ENCODE results near the gene CYP27C1.

CYP27C1 gene

GRCh38 chr2:127146820-127147502, 73.1 kb downstream of the CYP27C1 start:
- no peak overlapping the region for H3K4me3 ChIP-seq (ENCODE audit: low read depth, low read length)
- DNase-seq (ENCODE audit: low read depth): no peak
- no peak for TF ChIP-seq CTCF (IDR thresholded peaks at IDR 0.05; ENCODE audit: insufficient read depth, low read depth, low read length, missing control alignments)

DNA sequence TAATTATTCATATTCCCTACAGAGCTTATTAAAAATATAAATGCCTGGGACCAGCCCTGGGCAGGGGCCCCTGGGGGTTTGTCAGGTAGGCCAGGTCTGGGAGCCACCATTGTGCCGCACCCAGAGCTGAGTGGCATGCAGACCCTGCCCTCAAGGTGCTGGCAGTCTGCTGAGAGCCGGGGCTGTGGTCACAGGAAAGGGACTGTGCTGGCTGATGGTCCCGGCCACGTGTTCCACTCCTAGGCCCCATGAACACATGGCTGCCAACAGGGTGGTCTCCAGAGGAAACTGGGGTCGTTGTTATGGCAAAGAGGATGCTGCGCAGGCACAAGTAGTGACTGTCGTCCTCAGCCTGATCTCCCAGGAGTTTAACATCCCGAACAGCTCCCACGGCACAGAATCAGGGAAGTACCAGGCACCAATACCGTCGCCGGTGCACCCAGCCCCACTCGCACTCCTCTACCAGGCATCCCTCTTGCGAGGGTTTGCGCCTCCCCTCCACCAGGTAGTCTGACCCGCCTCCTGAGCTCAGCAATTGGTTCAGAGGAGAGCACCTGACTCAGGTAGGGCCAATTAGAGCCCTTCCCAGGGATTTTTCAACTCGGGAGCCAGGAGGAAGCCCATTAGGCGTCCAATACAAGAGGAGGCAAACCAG, 73.9 kb downstream of the CYP27C1 start:
- TF ChIP-seq CTCF (IDR thresholded peaks at IDR 0.05; ENCODE audit: insufficient read depth, low read depth, low read length, missing control alignments): no peak
- H3K4me3 ChIP-seq (ENCODE audit: low read depth, low read length): no peak overlapping the region
- DNase-seq (ENCODE audit: low read depth): no peak

DNA sequence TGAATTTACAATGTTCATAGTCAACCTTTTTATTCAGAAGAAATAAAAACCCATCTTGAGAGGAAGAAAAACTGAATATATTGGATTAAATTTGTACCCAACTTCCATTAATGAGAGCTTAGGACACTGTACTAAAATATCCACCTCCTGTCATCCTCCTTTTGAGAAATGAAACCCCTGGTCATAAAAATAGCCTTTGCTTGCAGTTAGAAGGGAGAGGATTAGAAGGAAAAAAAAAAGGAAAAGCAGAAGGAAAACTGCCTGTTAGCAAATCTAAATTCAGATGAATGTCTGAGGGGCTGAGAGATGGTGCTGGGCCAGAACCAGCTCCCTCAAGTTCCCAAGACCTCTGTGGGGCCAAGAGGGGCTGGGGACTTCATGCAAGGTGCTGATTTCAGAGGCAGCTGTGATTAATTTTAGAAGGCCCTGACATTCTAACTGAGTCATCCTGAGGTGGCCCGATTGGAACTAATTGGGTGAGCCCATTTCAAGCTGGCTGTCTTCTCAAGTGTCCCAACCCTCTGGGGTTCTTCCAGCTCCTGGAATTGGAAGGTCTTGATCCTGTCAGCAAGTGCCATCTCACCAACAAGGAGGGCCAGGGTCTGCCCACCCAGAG, 74.7 kb downstream of the CYP27C1 start:
- H3K4me3 ChIP-seq (ENCODE audit: low read depth, low read length): no peak overlapping the region
- DNase-seq (ENCODE audit: low read depth): no peak
- TF ChIP-seq CTCF (IDR thresholded peaks at IDR 0.05; ENCODE audit: insufficient read depth, low read depth, low read length, missing control alignments): no peak

GRCh38 chr2:127143841-127144782, 76.0 kb downstream of the CYP27C1 start:
- no peak for TF ChIP-seq CTCF (IDR thresholded peaks at IDR 0.05; ENCODE audit: insufficient read depth, low read depth, low read length, missing control alignments)
- no peak overlapping the region for H3K4me3 ChIP-seq (ENCODE audit: low read depth, low read length)
- no peak for DNase-seq (ENCODE audit: low read depth)

DNA sequence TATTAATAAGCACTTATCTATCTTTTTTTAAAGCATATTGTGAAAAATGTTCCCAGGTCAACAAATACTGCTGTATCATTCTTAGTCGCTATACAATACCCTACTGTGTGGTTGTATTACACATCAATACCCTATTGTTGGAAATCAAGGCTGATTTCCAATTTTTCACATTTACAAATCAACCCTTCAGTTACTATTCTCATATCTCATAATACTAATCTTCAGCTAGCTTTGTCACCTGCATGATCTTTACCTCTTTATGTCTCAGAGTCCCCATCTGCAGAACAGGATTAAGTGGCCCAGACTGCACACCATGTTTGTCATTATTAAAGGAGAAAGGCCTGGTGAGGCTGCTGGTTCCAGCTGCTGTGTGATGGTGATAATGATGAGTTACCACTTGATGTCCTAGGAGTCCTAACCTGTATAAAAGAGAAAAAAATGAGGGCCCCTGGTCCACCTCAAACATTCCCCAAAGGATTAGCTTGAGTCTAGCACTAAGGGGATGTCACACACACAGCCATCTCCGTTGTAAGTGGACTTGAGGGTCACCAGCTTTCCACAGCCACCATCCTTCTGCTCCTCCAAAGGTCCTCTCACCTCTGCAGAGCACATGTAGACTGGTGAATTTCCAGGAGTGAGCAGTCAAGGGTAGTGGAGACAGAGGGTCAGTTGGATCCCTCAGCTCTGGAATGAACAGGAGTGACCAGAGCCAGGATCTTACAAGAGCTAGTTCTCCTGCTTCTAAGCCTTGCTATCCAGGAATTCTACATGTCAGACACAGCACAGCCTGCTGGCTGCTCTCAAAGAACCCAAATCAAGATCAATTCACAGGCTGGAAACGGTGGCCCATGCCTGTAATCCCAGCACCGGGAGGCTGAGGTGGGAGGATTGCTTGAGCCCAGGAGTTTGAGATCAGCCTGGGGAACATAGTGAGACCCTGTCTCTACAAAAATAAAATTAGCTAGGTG, 77.2 kb downstream of the CYP27C1 start:
- no peak for TF ChIP-seq CTCF (IDR thresholded peaks at IDR 0.05; ENCODE audit: insufficient read depth, low read depth, low read length, missing control alignments)
- no peak overlapping the region for H3K4me3 ChIP-seq (ENCODE audit: low read depth, low read length)
- no peak for DNase-seq (ENCODE audit: low read depth)

DNA sequence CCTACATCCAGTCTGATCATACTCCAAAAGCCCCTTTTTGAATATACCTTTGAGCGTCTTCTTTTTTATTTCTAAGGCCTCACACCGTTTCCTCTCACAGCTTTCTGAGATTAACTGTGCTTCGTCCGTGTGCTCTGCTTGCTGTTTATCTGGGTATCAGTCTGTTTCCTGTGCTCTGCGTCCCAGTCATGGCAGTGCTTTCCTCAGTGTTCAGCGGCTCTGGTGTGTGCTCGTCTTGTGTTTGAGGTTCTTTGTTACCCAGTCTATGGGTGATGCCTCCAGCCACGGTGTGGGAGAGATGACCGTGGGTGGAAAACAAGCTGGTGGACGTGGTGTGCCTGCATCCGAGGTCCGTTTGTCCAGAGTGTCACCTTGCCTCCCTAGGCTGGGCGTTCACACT, 79.6 kb downstream of the CYP27C1 start:
- H3K4me3 ChIP-seq (ENCODE audit: low read depth, low read length): no peak overlapping the region
- DNase-seq (ENCODE audit: low read depth): no peak
- TF ChIP-seq CTCF (IDR thresholded peaks at IDR 0.05; ENCODE audit: insufficient read depth, low read depth, low read length, missing control alignments): no peak
